Measurements from ENCODE around the gene UBL3.

DNA sequence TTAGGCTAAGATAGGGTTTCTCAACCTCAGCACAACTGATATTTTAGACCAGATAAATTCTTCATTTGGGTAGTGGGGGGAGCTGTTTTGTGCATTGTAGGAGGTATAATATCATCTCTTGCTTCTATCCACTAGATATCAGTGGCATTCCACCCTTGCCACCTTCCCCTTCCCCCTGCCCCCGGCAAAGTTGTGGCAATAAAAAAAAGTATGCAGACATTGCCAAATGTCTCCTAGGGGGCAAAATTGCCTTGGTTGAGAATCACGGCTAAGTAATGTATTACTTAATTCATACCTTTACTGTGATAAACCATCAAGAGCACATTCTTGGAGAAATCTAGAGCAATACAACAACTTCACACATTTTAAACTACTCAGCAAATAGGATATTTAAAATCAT is 51.4 kb downstream of the UBL3 start:
- TF ChIP-seq, protein P1, sequence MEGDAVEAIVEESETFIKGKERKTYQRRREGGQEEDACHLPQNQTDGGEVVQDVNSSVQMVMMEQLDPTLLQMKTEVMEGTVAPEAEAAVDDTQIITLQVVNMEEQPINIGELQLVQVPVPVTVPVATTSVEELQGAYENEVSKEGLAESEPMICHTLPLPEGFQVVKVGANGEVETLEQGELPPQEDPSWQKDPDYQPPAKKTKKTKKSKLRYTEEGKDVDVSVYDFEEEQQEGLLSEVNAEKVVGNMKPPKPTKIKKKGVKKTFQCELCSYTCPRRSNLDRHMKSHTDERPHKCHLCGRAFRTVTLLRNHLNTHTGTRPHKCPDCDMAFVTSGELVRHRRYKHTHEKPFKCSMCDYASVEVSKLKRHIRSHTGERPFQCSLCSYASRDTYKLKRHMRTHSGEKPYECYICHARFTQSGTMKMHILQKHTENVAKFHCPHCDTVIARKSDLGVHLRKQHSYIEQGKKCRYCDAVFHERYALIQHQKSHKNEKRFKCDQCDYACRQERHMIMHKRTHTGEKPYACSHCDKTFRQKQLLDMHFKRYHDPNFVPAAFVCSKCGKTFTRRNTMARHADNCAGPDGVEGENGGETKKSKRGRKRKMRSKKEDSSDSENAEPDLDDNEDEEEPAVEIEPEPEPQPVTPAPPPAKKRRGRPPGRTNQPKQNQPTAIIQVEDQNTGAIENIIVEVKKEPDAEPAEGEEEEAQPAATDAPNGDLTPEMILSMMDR (conservative IDR thresholded peaks at IDR 0.05; ENCODE audit: low read depth, low read length), result no peak
- no peak for TF ChIP-seq EZH2 (IDR thresholded peaks at IDR 0.05; ENCODE audit: borderline replicate concordance, low read depth, low read length, poor library complexity, severe bottlenecking)

Measured in A673 (cell line).